Astrocyte (in vitro differentiated cells and primary cell): ENCODE results near the gene KLF11. TPM values are rescaled to one million over a fixed set of nuclear protein-coding genes. Genes with fewer than 3 reads are reported as not detected.

Source experiments
- DNase-seq: peaks from one replicate; pipeline ENCODE4 v3.0.0-alpha.2; 2010; ENCODE audit warnings: low read depth
- FAIRE-seq: peaks from 2 replicates; lab custom pipeline; 2011; peaks lifted over from hg19 to GRCh38; lab: Jason Lieb, UNC
- H2AFZ ChIP-seq: 2 replicates; pipeline ENCODE4 v1.6.0; 2012; ENCODE audit warnings: low read depth, low read length, inconsistent platforms
- H3K27ac ChIP-seq: 2 replicates; pipeline ENCODE4 v1.5.1; 2011; ENCODE audit warnings: low read depth, low read length, inconsistent platforms
- H3K27me3 ChIP-seq: 2 replicates; pipeline ENCODE4 v1.6.0; 2011; ENCODE audit warnings: low read length, inconsistent platforms; ENCODE audit not compliant: insufficient read depth
- H3K36me3 ChIP-seq: 2 replicates; pipeline ENCODE4 v1.5.1; 2011; ENCODE audit warnings: low read length, inconsistent platforms; ENCODE audit not compliant: insufficient read depth
- H3K4me1 ChIP-seq: 2 replicates; pipeline ENCODE4 v1.5.1; 2011; ENCODE audit warnings: low read length, inconsistent platforms; ENCODE audit not compliant: insufficient read depth
- H3K4me2 ChIP-seq: 2 replicates; pipeline ENCODE4 v1.6.0; 2012; ENCODE audit warnings: low read length, inconsistent platforms
- H3K4me3 ChIP-seq: 2 replicates; pipeline ENCODE4 v1.5.1; 2011; ENCODE audit warnings: low read depth, mild to moderate bottlenecking, low read length, inconsistent platforms; ENCODE audit not compliant: insufficient read depth
- H3K79me2 ChIP-seq: 2 replicates; pipeline ENCODE4 v1.6.0; 2012; ENCODE audit warnings: mild to moderate bottlenecking, low read length, inconsistent platforms; ENCODE audit not compliant: insufficient read depth
- H3K9ac ChIP-seq: 2 replicates; pipeline ENCODE4 v1.6.0; 2012; ENCODE audit warnings: mild to moderate bottlenecking, low read length, inconsistent platforms
- H3K9me3 ChIP-seq: 2 replicates; pipeline ENCODE4 v1.5.1; 2012; ENCODE audit warnings: low read depth, mild to moderate bottlenecking, low read length, inconsistent platforms; ENCODE audit not compliant: insufficient read depth
- H4K20me1 ChIP-seq: 2 replicates; pipeline ENCODE4 v1.6.0; 2012; ENCODE audit warnings: low read length, inconsistent platforms; ENCODE audit not compliant: insufficient read depth
- H3K27ac Mint-ChIP-seq: one replicate; pipeline ENCODE4 v1.8.0; 2021; ENCODE audit warnings: mild to moderate bottlenecking, mixed read lengths; ENCODE audit not compliant: unreplicated experiment
- H3K27me3 Mint-ChIP-seq: one replicate; pipeline ENCODE4 v1.8.0; 2021; ENCODE audit warnings: low read depth, mixed read lengths; ENCODE audit not compliant: unreplicated experiment
- H3K36me3 Mint-ChIP-seq: one replicate; pipeline ENCODE4 v1.8.0; 2021; ENCODE audit warnings: low read depth, mixed read lengths; ENCODE audit not compliant: unreplicated experiment
- H3K4me1 Mint-ChIP-seq: one replicate; pipeline ENCODE4 v1.8.0; 2021; ENCODE audit warnings: low read depth, mixed read lengths; ENCODE audit not compliant: unreplicated experiment
- H3K4me3 Mint-ChIP-seq: one replicate; pipeline ENCODE4 v1.8.0; 2021; ENCODE audit warnings: mild to moderate bottlenecking, moderate library complexity, mixed read lengths; ENCODE audit not compliant: unreplicated experiment
- H3K9me3 Mint-ChIP-seq: one replicate; pipeline ENCODE4 v1.8.0; 2021; ENCODE audit warnings: mild to moderate bottlenecking, mixed read lengths; ENCODE audit not compliant: unreplicated experiment
- EZH2 ChIP-seq: IDR thresholded peaks from 2 replicates; pipeline ENCODE4 v1.6.1; 2012; ENCODE audit warnings: mild to moderate bottlenecking, low read length, inconsistent platforms; ENCODE audit not compliant: insufficient read depth
- total RNA-seq: library from RNA; stranded (reverse); gene quantifications from 2 replicates; pipeline ENCODE4 v1.2.1, GENCODE V29; 2021
- TF ChIP-seq, protein P1 (sequence below): IDR thresholded peaks from 2 replicates; pipeline ENCODE4 v1.5.1; 2011; ENCODE audit warnings: low read depth, mild to moderate bottlenecking, inconsistent platforms, low read length, moderate library complexity; ENCODE audit not compliant: insufficient read depth

The KLF11 gene
- total RNA-seq, 1 donor from 2014 or later, result 9.8 TPM

DNA sequence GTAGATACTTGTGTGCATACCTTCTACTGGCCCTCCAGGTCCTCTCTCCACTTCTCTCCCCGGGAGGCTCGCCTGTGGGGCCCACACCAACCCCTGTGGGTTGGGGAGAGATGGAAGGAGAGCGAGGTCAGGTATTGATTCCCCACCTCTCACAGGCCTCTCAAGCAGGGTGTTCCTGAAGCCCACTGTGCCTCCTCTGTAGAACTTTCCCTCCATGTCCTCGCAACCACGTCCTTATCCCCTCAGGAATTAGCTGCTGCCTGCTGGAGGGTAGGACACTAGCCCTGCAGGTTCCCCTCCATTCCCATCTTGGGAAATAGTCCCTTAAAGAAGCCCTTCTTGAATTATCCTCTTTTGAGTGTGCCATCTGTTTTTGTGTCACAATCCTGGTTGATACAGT lies 38.9 kb upstream of the KLF11 start:
- Mint-ChIP-seq H3K4me1 (peaks cover 15% of the 10 kb centered on the region), H3K4me3 (no peak overlapping the region), H3K27me3 (no peaks in the 10 kb centered on the region), H3K36me3 (peaks cover 3% of the 10 kb centered on the region), H3K9me3 (no peaks in the 10 kb centered on the region), H3K27ac (no peak overlapping the region)
- no peaks in the 10 kb centered on the region for H3K36me3 ChIP-seq
- H3K4me3 ChIP-seq, result no peak overlapping the region
- H4K20me1 ChIP-seq, result no peaks in the 10 kb centered on the region
- H3K9ac ChIP-seq, result no peak overlapping the region
- TF ChIP-seq, protein P1, sequence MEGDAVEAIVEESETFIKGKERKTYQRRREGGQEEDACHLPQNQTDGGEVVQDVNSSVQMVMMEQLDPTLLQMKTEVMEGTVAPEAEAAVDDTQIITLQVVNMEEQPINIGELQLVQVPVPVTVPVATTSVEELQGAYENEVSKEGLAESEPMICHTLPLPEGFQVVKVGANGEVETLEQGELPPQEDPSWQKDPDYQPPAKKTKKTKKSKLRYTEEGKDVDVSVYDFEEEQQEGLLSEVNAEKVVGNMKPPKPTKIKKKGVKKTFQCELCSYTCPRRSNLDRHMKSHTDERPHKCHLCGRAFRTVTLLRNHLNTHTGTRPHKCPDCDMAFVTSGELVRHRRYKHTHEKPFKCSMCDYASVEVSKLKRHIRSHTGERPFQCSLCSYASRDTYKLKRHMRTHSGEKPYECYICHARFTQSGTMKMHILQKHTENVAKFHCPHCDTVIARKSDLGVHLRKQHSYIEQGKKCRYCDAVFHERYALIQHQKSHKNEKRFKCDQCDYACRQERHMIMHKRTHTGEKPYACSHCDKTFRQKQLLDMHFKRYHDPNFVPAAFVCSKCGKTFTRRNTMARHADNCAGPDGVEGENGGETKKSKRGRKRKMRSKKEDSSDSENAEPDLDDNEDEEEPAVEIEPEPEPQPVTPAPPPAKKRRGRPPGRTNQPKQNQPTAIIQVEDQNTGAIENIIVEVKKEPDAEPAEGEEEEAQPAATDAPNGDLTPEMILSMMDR, result no peak
- no peak for TF ChIP-seq EZH2
- H3K27ac ChIP-seq, result no peak overlapping the region
- H2AFZ ChIP-seq, result no peak overlapping the region
- H3K79me2 ChIP-seq, result no peaks in the 10 kb centered on the region
- no peak overlapping the region for H3K4me2 ChIP-seq
- H3K4me1 ChIP-seq, result no peaks in the 10 kb centered on the region
- H3K9me3 ChIP-seq, result no peaks in the 10 kb centered on the region
- FAIRE-seq, result no peak
- DNase-seq, result no peak
- no peaks in the 10 kb centered on the region for H3K27me3 ChIP-seq

DNA sequence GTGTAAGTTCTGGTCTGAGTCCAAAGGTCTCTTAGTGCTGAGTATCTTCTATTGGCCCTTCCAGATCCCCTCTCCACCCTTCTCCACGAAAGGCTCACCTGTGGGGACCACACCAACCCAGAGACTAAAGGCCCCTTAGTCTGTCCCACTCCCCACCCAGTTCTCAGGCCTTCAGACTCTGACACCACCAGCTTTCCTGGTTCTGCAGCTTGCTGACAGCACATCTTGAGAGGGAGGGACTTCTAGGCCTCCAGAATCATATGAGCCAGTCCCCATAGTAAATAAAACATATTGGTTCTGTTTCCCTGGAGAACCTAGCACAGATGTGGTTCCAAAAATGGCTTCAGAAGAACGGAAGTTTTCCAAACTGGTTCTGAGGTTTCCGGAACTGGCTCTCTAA lies 38.5 kb upstream of the KLF11 start:
- FAIRE-seq (no peak), DNase-seq (no peak)
- no peaks in the 10 kb centered on the region for H3K9me3 ChIP-seq
- H3K27me3 ChIP-seq, result no peaks in the 10 kb centered on the region
- H3K4me3 ChIP-seq, result no peak overlapping the region
- Mint-ChIP-seq H3K27ac (no peak overlapping the region), H3K4me3 (no peak overlapping the region), H3K9me3 (no peaks in the 10 kb centered on the region), H3K4me1 (peaks cover 15% of the 10 kb centered on the region), H3K27me3 (no peaks in the 10 kb centered on the region), H3K36me3 (peaks cover 3% of the 10 kb centered on the region)
- no peaks in the 10 kb centered on the region for H4K20me1 ChIP-seq
- no peak overlapping the region for H3K4me2 ChIP-seq
- TF ChIP-seq, protein P1, result no peak
- TF ChIP-seq EZH2, result no peak
- no peak overlapping the region for H2AFZ ChIP-seq
- no peaks in the 10 kb centered on the region for H3K79me2 ChIP-seq
- H3K9ac ChIP-seq, result no peak overlapping the region
- H3K4me1 ChIP-seq, result no peaks in the 10 kb centered on the region
- no peak overlapping the region for H3K27ac ChIP-seq
- no peaks in the 10 kb centered on the region for H3K36me3 ChIP-seq

DNA sequence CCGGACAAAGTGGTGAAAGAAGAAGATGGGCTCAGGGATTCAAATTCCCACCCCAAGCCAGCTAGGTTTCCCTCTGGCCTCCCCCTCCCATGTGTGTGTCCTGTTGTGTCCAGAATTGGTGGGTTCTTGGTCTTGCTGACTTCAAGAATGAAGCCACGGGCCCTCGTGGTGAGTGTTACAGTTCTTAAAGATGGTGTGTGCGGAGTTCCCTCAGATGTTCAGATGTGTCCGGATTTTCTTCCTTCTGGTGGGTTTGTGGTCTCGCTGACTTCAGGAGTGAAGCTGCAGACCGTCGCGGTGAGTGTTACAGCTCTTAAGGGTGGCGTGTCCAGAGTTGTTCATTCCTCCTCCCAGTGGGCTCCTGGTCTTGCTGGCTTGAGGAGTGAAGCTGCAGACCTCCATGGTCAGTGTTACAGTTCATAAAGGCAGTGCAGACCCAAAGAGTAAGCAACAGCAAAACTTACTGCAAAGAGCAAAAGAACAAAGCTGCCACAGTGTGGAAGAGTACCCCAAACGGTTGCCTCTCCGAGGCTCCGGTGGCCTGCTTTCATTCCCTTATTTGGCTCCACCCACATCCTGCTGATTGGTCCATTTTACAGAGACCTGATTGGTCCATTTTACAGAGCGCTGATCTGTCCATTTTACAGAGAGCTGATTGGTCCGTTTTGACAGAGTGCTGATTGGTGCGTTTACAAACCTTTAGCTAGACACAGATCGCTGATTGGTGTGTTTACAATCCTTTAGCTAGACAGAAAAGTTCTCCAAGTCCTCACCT lies 37.7 kb upstream of the KLF11 start:
- Mint-ChIP-seq H3K27ac (no peak overlapping the region), H3K4me3 (no peak overlapping the region), H3K36me3 (peaks cover 2% of the 10 kb centered on the region), H3K27me3 (no peaks in the 10 kb centered on the region), H3K9me3 (no peaks in the 10 kb centered on the region), H3K4me1 (peaks cover 15% of the 10 kb centered on the region)
- DNase-seq (no peak), FAIRE-seq (no peak)
- Histone ChIP-seq H3K27ac (no peak overlapping the region), H3K36me3 (no peaks in the 10 kb centered on the region), H3K4me3 (no peak overlapping the region), H3K4me2 (no peak overlapping the region), H4K20me1 (no peaks in the 10 kb centered on the region), H3K9ac (no peak overlapping the region), H3K27me3 (no peaks in the 10 kb centered on the region), H2AFZ (no peak overlapping the region), H3K9me3 (no peaks in the 10 kb centered on the region), H3K79me2 (no peaks in the 10 kb centered on the region), H3K4me1 (peaks cover 2% of the 10 kb centered on the region)
- TF ChIP-seq, protein P1, result no peak
- TF ChIP-seq EZH2, result no peak
